GM19099 (cell line): ENCODE results near the gene CUTA.

Experiments
- POLR2A ChIP-seq: IDR thresholded peaks from 3 replicates; pipeline ENCODE4 v1.6.1; 2011; ENCODE audit warnings: low read depth; ENCODE audit not compliant: insufficient read length; ENCODE audit errors: extremely low read depth

Gene CUTA

DNA sequence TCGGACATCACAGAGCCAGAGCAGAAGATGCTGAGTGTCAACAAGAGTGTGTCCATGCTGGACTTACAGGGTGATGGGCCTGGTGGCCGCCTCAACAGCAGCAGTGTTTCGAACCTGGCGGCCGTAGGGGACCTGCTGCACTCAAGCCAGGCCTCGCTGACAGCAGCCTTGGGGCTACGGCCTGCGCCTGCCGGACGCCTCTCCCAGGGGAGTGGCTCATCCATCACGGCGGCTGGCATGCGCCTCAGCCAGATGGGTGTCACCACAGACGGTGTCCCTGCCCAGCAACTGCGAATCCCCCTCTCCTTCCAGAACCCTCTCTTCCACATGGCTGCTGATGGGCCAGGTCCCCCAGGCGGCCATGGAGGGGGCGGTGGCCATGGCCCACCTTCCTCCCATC, 25.1 kb upstream of the CUTA start:
- TF ChIP-seq POLR2A, result no peak

- no peak for TF ChIP-seq POLR2A
Measured at GRCh38 chr6:33442283-33442682, 24.4 kb upstream of the CUTA start.

GRCh38 chr6:33441457-33441856, 23.6 kb upstream of the CUTA start:
- TF ChIP-seq POLR2A, result no peak

GRCh38 chr6:33440649-33441309, 22.9 kb upstream of the CUTA start:
- no peak for TF ChIP-seq POLR2A

DNA sequence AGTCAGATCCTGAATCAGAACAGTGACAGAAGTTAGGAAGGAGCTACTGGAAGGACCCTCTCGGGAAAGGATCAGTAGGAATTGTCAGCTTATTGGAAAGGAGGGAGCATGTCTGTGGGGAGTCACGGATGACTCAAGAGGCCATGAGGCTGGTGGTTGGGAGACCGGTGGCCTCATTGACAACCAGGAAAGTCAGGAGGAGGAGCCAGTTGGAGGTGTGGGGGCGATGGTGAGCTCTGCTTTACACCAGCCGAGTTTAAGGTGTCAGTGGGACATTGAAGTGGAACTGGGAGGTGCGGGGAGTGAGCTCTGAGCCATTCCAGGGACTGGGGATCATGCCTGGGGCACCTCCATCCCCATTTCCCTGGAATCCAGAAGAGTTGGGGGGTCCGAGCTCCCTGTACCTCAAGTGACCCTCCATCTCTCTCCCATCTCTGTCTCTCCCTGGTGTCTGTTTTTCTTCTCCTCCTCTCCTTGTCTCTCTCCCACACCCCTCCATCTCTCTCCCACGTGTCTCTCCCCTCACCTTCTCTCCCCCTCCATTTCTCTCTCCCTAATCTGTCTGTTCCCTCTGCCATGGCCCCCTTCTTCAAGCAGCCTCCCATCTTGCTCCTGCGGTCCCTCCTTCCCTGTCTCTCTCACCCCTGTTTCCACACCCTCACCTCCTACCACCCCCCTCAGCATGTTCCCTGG, 22.2 kb upstream of the CUTA start:
- no peak for TF ChIP-seq POLR2A

DNA sequence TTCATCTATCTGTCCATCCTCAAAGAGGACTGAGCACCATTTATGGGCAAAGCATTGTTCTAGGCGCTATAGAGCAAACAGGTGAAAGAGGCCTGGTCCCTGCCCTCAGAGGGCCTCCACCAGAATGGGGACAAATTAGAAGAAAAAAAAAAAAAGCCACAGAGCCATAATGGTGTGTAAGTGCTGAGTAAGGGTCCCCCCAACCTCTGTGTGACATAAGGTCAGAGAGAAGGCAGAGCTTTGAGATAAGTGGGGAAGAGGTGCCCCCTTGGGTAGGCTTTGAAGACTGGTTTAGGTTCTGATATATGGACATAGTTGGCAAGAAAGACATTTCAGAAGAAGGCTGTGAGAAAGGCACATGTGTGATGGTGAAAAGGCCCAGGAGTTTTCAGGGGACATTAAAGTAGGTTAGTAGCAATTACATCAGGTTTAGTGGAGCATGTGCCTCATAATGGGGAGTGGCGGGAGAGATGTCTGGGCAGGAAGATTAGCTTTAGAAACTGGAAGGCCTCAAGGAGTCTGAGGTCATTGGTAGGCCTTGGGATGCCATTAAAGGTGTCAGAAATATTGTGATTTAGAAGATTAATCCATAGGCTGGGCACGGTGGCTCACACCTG, 21.2 kb upstream of the CUTA start:
- TF ChIP-seq POLR2A, result no peak

DNA sequence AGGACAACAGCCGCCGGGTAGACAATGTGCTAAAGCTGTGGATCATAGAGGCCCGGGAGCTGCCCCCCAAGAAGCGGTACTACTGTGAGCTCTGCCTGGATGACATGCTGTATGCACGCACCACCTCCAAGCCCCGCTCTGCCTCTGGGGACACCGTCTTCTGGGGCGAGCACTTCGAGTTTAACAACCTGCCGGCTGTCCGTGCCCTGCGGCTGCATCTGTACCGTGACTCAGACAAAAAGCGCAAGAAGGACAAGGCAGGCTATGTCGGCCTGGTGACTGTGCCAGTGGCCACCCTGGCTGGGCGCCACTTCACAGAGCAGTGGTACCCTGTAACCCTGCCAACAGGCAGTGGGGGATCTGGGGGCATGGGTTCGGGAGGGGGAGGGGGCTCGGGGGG, 19.8 kb upstream of the CUTA start:
- TF ChIP-seq POLR2A, result no peak

DNA sequence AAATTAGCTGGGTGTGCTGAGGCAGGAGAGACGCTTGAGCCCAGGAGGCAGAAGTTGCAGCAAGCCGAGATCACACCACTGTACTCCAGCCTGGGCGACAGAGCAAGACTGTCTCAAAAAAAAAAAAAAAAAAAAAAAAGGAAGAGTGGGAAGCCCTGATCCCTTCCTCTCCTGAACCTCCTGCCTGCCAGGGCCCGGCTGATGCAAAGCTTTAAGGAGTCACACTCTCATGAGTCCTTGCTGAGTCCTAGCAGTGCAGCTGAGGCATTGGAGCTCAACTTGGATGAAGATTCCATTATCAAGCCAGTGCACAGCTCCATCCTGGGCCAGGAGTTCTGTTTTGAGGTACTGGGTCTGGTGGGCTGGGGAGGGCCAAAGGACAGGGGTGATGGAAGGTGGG, 17.1 kb upstream of the CUTA start:
- TF ChIP-seq POLR2A, result no peak

- TF ChIP-seq POLR2A, result no peak
Measured at GRCh38 chr6:33433544-33434191, 15.8 kb upstream of the CUTA start.

GRCh38 chr6:33433001-33433543, 15.2 kb upstream of the CUTA start:
- TF ChIP-seq POLR2A, result no peak

DNA sequence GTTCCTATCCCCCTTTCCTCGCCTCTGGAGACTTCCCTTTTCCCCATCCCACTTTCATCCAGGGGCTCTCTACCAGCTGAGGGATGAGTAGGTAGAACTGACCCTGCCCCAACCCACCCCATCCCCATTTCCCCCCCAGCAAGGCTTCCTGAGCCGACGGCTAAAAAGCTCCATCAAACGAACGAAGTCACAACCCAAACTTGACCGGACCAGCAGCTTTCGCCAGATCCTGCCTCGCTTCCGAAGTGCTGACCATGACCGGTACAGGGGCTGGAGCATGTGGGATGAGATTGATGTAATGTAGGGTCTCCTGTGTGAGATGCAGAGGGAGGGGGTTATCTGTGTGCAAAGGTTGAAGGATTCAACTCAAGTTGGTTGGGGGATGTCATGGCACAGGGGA, 14.6 kb upstream of the CUTA start:
- no peak for TF ChIP-seq POLR2A

DNA sequence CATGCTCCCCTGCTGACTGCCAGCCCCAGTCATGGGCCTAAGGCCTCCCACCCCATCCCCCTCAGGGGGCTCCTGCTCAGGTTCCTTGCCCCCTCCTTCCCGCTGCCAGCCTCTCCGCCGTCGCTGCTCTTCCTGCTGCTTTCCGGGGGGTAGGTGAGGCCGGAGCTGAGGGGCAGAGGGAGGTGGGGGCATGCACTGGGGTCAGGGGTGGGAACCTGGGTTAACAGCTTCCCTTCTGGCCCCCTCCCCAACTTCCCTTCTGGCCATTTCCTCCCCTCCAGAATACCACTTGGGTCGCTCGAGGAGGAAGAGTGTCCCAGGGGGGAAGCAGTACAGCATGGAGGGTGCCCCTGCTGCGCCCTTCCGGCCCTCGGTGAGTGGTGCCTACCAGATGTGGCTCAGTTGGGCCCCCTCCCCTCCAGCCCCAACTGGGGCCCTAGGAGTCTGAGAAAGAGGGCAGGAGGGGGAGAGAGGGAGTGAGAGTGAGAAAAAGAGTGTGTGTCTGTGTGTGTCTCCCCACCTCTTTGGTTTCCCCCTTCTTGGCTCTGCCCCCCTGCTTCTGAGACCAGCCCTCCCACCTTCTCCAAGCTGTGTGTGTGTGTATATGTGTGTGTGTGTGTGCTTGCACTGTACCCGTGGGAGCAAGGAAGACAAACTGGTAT, 14.1 kb upstream of the CUTA start:
- TF ChIP-seq POLR2A, result no peak

GRCh38 chr6:33430991-33431879, 13.3 kb upstream of the CUTA start:
- TF ChIP-seq POLR2A, result peak; percentile 29

GRCh38 chr6:33430334-33430733, 12.4 kb upstream of the CUTA start:
- peak; percentile 10 for TF ChIP-seq POLR2A
